Calu3 (cell line): ENCODE results near the gene TBC1D21. TPM values are rescaled to one million over a fixed set of nuclear protein-coding genes. Genes with fewer than 3 reads are reported as not detected.

Experiments used
- BruUV-seq: library from RNA; stranded (reverse); fragments of 400-500 nt; replicated peaks from 2 replicates; lab custom pipeline; 2021; lab: Mats Ljungman, UMichigan
- CTCF ChIA-PET: fragments of 300-600 bp; sonication (Branson Sonifier 250); formaldehyde crosslinking; loops from one replicate; lab custom pipeline; 2022; ENCODE audit warnings: antibody characterized with exemption; lab: Charles Lee
- DNase-seq: peaks from one replicate; pipeline ENCODE4 v3.0.0; 2022
- H3K27ac Mint-ChIP-seq: one replicate; pipeline ENCODE4 v1.8.0; 2022; ENCODE audit warnings: mixed read lengths; ENCODE audit not compliant: unreplicated experiment
- H3K27me3 Mint-ChIP-seq: one replicate; pipeline ENCODE4 v1.8.0; 2022; ENCODE audit warnings: mixed read lengths; ENCODE audit not compliant: unreplicated experiment
- H3K36me3 Mint-ChIP-seq: one replicate; pipeline ENCODE4 v1.8.0; 2022; ENCODE audit warnings: mild to moderate bottlenecking, moderate library complexity, mixed read lengths; ENCODE audit not compliant: insufficient read depth, unreplicated experiment
- H3K4me1 Mint-ChIP-seq: one replicate; pipeline ENCODE4 v1.8.0; 2022; ENCODE audit warnings: mild to moderate bottlenecking, low read depth, mixed read lengths; ENCODE audit not compliant: unreplicated experiment
- H3K4me3 Mint-ChIP-seq: one replicate; pipeline ENCODE4 v1.8.0; 2022; ENCODE audit warnings: mild to moderate bottlenecking, low read depth, moderate library complexity, mixed read lengths; ENCODE audit not compliant: unreplicated experiment
- H3K9me3 Mint-ChIP-seq: one replicate; pipeline ENCODE4 v1.8.0; 2022; ENCODE audit warnings: low read depth, mixed read lengths; ENCODE audit not compliant: unreplicated experiment
- intact Hi-C: fragments of 100-400 bp; cut with micrococcal nuclease; formaldehyde crosslinking; loops from one replicate; pipeline ENCODE4 v1.10.0; 2022; ENCODE audit not compliant: unreplicated experiment
- total RNA-seq: library from RNA; stranded (reverse); gene quantifications from 2 replicates; pipeline ENCODE4 v1.2.3, GENCODE V29; 2022
- TF ChIP-seq, protein P1 (sequence below): fragments of 200-600 bp; IDR thresholded peaks from one replicate; pipeline ENCODE4 v1.8.0; 2022; ENCODE audit warnings: antibody characterized with exemption; ENCODE audit not compliant: unreplicated experiment

The TBC1D21 gene
- total RNA-seq, 1 experiment from 2014 or later: not detected

DNA sequence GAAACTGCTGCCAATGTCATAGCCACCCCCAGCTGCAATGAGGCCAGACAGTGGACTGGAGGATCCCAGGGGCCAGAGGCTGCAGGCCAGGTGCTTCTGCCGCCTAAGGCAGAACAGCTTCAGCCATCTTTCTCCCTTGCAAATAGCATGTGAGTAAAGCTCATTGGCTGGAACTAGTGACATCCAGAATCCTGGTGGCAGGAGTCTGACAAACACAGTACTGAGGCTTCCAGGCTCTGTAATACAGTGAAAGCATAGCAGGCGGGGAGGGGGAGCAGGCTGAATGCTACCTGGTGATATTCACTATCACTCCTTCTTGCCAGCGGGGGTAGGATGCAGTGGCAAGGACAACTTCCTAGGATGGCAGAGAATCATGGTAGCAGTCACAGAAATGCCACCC is 36.5 kb upstream of the TBC1D21 start:
- Mint-ChIP-seq H3K27ac (no peak overlapping the region), H3K4me3 (no peak overlapping the region), H3K27me3 (peaks cover 100% of the 10 kb centered on the region), H3K4me1 (peaks cover 5% of the 10 kb centered on the region), H3K36me3 (no peaks in the 10 kb centered on the region), H3K9me3 (no peaks in the 10 kb centered on the region)
- no peak for DNase-seq
- intact Hi-C loops: no loop called here
- CTCF ChIA-PET: no interaction called here
- TF ChIP-seq, protein P1, sequence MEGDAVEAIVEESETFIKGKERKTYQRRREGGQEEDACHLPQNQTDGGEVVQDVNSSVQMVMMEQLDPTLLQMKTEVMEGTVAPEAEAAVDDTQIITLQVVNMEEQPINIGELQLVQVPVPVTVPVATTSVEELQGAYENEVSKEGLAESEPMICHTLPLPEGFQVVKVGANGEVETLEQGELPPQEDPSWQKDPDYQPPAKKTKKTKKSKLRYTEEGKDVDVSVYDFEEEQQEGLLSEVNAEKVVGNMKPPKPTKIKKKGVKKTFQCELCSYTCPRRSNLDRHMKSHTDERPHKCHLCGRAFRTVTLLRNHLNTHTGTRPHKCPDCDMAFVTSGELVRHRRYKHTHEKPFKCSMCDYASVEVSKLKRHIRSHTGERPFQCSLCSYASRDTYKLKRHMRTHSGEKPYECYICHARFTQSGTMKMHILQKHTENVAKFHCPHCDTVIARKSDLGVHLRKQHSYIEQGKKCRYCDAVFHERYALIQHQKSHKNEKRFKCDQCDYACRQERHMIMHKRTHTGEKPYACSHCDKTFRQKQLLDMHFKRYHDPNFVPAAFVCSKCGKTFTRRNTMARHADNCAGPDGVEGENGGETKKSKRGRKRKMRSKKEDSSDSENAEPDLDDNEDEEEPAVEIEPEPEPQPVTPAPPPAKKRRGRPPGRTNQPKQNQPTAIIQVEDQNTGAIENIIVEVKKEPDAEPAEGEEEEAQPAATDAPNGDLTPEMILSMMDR: no peak
- no TSS peak for BruUV-seq

DNA sequence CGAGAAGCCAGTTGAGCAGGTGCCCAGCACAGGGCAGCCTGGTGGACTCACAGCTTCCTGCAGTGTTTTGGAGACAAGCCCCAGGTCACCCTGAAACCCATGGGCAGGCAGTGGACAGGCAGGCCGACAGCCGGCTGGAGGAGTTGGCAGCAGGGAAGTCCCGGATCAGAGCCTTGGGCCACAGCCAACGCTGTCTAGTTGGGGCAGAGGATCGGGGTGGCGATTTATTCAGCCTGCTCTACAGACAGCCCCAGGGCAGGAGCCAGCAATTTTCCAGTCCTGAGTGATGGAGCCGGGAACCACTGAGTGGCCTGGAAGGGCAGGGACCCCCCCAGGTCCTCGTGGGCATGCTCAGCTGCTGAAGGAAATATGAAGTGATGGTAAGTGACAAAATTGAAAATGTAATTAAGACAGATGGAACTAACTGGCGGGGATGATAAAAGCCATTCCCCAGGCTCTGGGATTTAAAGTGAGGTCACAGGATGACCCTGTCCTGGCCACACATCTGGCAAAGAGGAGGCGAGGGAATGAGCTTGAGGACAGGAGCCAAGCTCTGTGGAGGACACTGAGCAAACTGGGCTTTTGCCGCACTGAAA is 34.4 kb upstream of the TBC1D21 start:
- no TSS peak for BruUV-seq
- Mint-ChIP-seq H3K4me3 (no peak overlapping the region), H3K36me3 (no peaks in the 10 kb centered on the region), H3K27ac (no peak overlapping the region), H3K9me3 (peaks cover 2% of the 10 kb centered on the region), H3K4me1 (peaks cover 5% of the 10 kb centered on the region), H3K27me3 (peaks cover 95% of the 10 kb centered on the region)
- TF ChIP-seq, protein P1: no peak
- DNase-seq: peak; percentile 20
- CTCF ChIA-PET: interaction anchor here (1.1 kb wide), 1 partner anchor 72 kb away, joined by 3 read pairs; no protein-coding TSS in a partner anchor
- intact Hi-C loops: no loop called here

DNA sequence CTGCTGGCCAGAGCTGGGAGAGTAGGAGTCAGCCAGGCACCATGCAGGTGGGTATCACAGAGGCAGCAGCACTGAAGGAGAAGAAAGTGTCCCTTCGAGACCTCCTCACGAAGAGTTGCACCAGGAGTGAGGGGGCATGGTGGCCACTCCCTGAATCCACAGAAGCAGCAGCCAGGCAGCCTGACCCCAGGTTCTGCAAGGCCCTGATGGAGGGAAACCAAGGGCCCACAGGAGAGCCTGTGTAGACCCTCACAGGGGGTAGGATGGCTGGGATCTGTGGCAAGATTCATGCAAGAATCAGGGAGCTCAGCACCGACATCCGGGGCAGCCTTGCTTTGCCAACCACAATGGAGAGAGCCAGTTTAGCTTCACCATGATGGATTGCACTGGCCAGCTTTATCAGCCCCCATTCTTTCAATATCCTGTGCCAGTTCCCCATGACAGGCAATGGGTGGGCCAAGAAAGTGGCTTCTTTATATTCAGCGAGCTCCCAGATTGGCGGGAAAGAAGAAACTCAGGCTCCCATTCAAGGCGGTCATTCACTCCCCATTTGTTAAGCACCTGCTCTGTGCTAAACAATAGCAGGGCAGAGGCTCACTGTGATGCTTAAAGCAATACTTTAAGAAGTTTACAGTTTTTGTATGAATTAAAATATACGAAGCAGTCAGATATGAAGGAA is 33.5 kb upstream of the TBC1D21 start:
- DNase-seq: no peak
- intact Hi-C loops: no loop called here
- H3K9me3 Mint-ChIP-seq: peaks cover 2% of the 10 kb centered on the region
- H3K36me3 Mint-ChIP-seq: no peaks in the 10 kb centered on the region
- TF ChIP-seq, protein P1: no peak
- no peak overlapping the region for H3K4me3 Mint-ChIP-seq
- peaks cover 5% of the 10 kb centered on the region for H3K4me1 Mint-ChIP-seq
- CTCF ChIA-PET: interaction anchor here (0.9 to 1.1 kb wide), 2 partner anchors 12 to 72 kb away, joined by 3 read pairs; no protein-coding TSS in a partner anchor
- BruUV-seq: no TSS peak
- H3K27me3 Mint-ChIP-seq: peaks cover 91% of the 10 kb centered on the region
- no peak overlapping the region for H3K27ac Mint-ChIP-seq

DNA sequence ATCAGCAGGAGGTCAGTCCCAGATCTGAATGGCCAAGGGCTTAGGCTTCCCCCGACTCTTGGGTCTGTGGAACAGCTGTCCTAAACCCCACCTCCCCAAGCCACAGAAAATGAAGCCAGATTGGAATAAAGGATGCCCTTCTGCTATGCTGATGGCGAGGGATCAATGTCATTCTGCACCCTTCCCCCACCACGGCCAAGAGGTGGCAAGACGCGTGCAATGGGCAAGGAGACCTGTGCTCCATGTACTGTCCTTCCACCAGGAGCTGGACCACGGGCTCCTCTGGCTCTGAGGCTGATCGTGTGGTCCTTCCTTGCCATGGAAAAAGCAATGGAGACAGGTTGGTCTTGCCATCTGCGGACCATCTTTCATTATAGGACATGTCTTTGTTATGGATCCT is 32.6 kb upstream of the TBC1D21 start:
- peaks cover 2% of the 10 kb centered on the region for H3K9me3 Mint-ChIP-seq
- CTCF ChIA-PET: no interaction called here
- TF ChIP-seq, protein P1: no peak
- no peak for DNase-seq
- H3K4me3 Mint-ChIP-seq: no peak overlapping the region
- no peak overlapping the region for H3K27ac Mint-ChIP-seq
- intact Hi-C loops: no loop called here
- peaks cover 5% of the 10 kb centered on the region for H3K4me1 Mint-ChIP-seq
- H3K27me3 Mint-ChIP-seq: peaks cover 91% of the 10 kb centered on the region
- no peaks in the 10 kb centered on the region for H3K36me3 Mint-ChIP-seq
- BruUV-seq: no TSS peak
